GM19238 (cell line): ENCODE measurements around the gene NOL4L.
A peak's percentile ranks its signal among the peaks of the same experiment; 100 is the strongest.
"Not testable (repeated sequence)": the region's sequence is repeated elsewhere in the genome, so short reads cannot be mapped to it uniquely, and the experiment has no call there.

Experiments
- DNase-seq: peaks from one replicate; pipeline ENCODE4 v3.0.0; 2011; ENCODE audit warnings: low spot score; ENCODE audit not compliant: insufficient read length

The NOL4L gene

GRCh38 chr20:32511358-32512046, 73.6 kb downstream of the NOL4L start:
- DNase-seq = no peak

- DNase-seq = no peak
These were observed 74.4 kb downstream of the NOL4L start for GRCh38 chr20:32510601-32511357.

- no peak for DNase-seq
These were observed 75.0 kb downstream of the NOL4L start for GRCh38 chr20:32510120-32510600.

- DNase-seq = peak; percentile 40
These were observed 75.5 kb downstream of the NOL4L start for GRCh38 chr20:32509639-32510066.

- no peak for DNase-seq
These were observed 76.4 kb downstream of the NOL4L start for GRCh38 chr20:32508775-32509119.

- no peak for DNase-seq
These were observed 76.9 kb downstream of the NOL4L start for GRCh38 chr20:32507998-32508774.

GRCh38 chr20:32506721-32507120, 78.4 kb downstream of the NOL4L start:
- DNase-seq = no peak

GRCh38 chr20:32505723-32506473, 79.2 kb downstream of the NOL4L start:
- no peak for DNase-seq

- no peak for DNase-seq
These were observed 83.4 kb downstream of the NOL4L start for GRCh38 chr20:32501709-32502108.

- no peak for DNase-seq
These were observed 87.4 kb downstream of the NOL4L start for GRCh38 chr20:32497589-32498224.

GRCh38 chr20:32496811-32497533, 88.2 kb downstream of the NOL4L start:
- DNase-seq = no peak

GRCh38 chr20:32495949-32496348, 89.2 kb downstream of the NOL4L start:
- DNase-seq = no peak

- DNase-seq = no peak
These were observed 89.9 kb downstream of the NOL4L start for GRCh38 chr20:32495217-32495565.

- DNase-seq = no peak
These were observed 90.5 kb downstream of the NOL4L start for GRCh38 chr20:32494483-32495216.

GRCh38 chr20:32493356-32493755, 91.8 kb downstream of the NOL4L start:
- DNase-seq = no peak

- not testable (repeated sequence) for DNase-seq
These were observed 93.4 kb downstream of the NOL4L start for GRCh38 chr20:32491764-32492151.

- DNase-seq = no peak
These were observed 94.0 kb downstream of the NOL4L start for GRCh38 chr20:32490942-32491763.

GRCh38 chr20:32488066-32488838, 96.9 kb downstream of the NOL4L start:
- DNase-seq = no peak
